GM21367 (cell line): ENCODE data around the gene MPHOSPH10.
"Not testable (repeated sequence)": the region's sequence is repeated elsewhere in the genome, so short reads cannot be mapped to it uniquely, and the experiment has no call there.

ENCODE experiments used
- ATAC-seq: cut with Tn5 transposase; IDR thresholded peaks from one replicate; pipeline ENCODE4 v1.9.1; 2021; ENCODE audit not compliant: unreplicated experiment

MPHOSPH10 gene, protein sequence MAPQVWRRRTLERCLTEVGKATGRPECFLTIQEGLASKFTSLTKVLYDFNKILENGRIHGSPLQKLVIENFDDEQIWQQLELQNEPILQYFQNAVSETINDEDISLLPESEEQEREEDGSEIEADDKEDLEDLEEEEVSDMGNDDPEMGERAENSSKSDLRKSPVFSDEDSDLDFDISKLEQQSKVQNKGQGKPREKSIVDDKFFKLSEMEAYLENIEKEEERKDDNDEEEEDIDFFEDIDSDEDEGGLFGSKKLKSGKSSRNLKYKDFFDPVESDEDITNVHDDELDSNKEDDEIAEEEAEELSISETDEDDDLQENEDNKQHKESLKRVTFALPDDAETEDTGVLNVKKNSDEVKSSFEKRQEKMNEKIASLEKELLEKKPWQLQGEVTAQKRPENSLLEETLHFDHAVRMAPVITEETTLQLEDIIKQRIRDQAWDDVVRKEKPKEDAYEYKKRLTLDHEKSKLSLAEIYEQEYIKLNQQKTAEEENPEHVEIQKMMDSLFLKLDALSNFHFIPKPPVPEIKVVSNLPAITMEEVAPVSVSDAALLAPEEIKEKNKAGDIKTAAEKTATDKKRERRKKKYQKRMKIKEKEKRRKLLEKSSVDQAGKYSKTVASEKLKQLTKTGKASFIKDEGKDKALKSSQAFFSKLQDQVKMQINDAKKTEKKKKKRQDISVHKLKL

DNA sequence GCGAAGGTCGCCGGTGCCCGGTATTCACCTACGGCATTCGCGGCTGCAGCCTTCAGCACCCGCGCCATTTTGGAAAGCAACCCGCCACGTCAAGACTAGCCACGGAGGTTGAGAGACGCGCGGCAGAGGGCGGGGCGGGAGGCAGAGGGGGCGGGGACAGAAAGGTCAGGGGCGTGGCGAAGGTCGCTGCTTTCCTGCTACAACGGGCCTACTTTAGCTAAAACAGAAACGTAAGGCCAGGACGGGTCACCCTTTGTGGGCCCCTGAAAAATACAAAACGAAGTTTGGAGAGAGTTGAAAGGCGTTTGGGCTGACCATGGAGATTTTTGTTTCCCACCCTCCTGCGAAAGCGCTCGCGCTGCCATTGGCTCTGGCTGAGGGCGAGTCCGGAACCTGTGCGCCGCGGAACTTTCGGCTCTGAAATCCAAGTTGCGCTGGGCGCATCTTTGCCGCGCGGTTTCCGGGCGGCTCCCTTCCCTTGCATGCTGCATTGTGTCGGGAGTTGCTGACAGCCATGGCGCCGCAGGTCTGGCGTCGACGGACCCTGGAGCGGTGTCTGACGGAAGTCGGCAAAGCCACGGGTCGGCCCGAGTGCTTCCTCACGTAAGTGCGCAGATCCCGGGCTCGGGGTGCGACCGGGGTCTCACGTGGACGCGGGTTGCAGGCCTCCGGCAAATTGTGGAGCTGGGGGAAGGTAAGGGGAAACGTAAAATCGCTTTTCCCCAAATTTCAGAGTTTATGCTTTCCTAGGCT, at the start of gene MPHOSPH10, which contains the start of gene MCEE:
TSS of gene MPHOSPH10 (plus strand) at position 483 of the 753 bp plus-strand sequence. CDS start at position 515, 32 bp downstream.
TSS of gene MCEE (minus strand) at position 78 of the 753 bp plus-strand sequence. CDS start at position 68, 10 bp downstream.
- peak; percentile 85 for ATAC-seq

DNA sequence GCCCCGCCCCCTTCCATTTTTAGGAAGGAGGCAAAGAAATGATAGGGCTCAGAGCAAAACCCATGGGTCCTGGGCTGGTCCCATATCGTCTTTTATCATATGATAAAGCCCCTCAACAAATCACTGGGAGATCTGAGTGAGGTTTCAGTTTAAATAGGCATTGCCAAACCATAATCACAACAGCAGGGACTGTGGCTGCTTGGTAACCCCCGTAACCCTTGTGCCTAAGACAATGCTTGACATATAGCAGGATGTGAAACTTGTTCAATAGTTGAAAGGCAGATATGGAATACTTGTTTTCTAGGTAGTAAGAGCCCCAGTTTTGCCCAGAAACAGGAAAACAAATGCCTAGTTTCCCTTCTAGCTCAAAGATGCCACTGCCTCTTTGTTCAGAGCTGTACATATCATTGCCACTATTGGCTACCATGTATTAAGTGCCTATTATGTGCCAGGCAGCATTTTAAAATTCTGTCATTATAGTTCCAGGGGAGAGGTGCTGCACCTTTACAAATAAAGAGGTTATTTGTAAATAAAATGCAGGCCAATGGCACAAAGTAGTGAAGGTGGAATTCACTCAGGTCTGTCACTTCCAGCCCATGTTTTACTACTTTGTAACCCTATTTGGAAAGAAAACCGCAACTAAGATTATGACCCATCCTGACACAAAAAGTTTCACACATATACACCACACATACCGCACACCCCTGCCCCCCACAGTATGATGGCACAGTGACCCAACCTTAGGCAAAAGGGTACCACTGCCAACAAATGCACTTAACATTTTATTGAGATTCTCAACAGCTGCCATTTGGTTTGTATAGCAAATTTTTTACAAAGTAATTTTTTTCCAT, 47.8 kb upstream of the MPHOSPH10 start:
- peak; percentile 48 for ATAC-seq

DNA sequence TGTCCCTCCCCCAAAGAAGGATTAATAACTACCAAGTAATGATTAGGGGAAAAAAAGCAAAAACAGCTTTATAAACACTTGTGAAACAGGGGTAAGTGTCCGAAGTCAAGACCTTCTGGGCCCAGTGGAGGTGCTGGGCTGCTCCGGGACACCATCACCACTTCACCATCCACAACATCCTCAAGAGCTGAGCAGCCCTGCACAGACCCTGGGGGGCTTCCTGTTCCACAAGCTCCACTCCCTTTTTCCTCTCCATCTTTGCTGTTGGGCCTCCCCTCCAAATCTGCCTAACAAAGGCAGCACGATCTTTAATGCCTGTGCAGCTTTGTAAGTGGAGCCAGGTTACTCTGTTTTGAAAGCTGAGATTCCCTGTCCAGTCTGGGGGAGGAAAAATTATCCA, 47.1 kb upstream of the MPHOSPH10 start:
- ATAC-seq = not testable (repeated sequence)

DNA sequence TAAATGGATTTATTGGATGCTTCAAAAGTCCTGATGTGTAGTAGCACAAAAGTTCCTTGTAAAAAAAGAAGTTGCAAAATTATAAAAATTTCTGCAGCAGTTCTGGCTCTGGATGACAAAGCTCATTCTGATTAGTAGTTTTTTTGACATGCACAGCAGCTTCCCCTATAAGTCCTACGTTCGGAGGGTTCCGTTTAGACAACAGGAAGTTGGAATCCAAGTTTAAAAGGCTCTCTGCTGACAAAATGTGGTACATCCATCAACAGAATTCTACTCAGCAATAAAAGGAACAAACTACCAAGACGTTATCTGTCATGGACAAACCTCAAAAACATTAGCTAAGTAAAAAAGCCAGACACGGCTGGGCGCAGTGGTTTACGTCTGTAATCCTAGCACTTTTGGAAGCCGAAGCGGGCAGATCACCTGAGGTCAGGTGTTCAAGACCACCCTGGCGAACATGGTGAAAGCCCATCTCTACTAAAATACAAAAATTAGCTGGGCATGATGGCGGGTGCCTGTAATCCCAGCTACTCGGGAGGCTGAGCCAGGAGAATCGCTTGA, 46.6 kb upstream of the MPHOSPH10 start:
- ATAC-seq = not testable (repeated sequence)

DNA sequence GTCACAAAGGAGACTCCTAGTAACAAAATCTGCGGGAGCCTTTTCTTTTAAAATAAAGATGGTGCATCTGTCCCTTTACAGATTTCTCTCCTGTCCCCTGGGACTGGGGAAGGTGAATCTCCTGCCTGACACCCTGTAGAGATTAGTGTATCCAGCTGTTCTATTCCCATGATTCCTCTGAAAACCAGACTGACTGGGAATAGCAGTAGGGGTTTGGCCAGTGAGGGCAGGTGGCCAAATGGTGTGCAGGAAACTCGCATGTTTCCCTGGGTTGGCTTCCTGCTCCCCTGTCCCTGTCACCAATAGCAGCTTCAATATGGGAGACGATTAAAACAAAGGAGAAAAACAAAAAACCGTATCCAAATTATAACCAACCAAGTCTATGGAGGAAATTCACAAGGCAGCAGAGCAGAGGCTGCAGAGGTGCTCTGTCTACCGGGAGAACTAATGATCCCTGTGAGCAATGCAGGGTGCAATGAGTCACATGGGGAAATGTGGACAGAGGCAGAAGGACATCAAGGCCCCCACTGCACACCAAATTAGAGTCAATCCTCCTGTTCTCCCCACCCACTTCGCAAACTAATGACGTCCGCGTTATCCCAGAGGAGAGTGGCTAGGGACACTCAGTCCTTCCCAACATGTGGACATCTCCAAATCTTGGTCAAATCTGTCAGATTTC, 45.0 kb upstream of the MPHOSPH10 start:
- not testable (repeated sequence) for ATAC-seq

DNA sequence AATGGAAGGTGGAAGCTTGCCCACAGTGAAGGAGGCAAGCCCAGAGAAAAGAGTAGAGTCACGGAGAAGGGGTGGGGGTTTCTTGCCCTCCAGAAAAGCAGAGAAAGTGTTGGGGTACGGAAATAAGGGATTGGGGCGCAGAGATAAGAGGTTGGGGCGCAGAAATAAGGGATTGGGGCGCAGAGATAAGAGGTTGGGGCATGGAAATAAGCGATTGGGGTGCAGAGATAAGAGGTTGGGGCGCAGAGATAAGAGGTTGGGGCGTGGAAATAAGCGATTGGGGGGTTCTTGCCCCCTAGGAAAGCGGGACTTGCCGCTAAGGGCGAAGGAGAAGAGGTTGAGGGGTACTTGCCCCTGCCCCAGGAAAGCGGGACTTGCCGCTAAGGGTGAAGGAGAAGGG, 41.0 kb upstream of the MPHOSPH10 start:
- not testable (repeated sequence) for ATAC-seq

DNA sequence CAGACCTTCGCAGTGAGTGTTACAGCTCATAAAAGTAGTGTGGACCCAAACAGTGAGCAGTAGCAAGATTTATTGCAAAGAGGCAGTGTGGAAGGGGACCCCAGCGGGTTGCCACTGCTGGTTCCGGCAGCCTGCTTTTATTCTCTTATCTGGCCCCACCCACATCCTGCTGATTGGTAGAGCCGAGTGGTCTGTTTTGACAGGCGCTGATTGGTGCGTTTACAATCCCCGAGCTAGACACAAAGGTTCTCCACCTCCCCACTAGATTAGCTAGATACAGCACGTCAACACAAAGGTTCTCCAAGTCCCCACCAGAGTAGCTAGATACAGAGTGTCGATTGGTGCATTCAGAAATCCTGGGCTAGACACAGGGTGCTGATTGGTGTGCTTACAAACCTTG, 38.6 kb upstream of the MPHOSPH10 start:
- ATAC-seq = not testable (repeated sequence)

DNA sequence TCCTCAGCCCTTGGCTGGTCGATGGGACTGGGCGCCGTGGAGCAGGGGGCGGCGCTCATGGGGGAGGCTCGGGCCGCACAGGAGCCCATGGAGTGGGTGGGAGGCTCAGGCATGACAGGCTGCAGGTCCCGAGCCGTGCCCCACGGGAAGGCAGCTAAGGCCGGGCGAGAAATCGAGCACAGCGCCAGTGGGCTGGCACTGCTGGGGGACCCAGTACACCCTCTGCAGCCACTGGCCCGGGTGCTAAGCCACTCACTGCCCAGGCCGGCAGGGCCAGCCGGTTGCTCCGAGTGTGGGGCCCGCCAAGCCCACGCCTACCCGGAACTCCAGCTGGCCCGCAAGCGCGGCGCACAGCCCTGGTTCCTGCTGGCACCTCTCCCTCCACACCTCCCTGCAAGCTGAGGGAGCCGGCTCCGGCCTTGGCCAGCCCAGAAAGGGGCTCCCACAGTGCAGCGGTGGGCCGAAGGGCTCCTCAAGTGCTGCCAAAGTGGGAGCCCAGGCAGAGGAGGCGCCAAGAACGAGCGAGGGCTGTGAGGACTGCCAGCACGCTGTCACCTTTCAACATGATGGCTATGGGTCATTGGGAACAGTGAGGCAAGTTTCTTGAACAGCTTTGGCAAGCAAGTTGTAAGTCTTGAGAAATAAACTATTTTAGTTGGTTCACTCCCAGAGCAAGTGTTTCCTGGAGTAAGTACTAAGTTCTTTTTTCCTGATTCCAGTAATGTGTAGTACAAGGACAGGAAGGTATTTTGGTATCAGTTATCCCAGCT, 37.8 kb upstream of the MPHOSPH10 start:
- not testable (repeated sequence) for ATAC-seq

DNA sequence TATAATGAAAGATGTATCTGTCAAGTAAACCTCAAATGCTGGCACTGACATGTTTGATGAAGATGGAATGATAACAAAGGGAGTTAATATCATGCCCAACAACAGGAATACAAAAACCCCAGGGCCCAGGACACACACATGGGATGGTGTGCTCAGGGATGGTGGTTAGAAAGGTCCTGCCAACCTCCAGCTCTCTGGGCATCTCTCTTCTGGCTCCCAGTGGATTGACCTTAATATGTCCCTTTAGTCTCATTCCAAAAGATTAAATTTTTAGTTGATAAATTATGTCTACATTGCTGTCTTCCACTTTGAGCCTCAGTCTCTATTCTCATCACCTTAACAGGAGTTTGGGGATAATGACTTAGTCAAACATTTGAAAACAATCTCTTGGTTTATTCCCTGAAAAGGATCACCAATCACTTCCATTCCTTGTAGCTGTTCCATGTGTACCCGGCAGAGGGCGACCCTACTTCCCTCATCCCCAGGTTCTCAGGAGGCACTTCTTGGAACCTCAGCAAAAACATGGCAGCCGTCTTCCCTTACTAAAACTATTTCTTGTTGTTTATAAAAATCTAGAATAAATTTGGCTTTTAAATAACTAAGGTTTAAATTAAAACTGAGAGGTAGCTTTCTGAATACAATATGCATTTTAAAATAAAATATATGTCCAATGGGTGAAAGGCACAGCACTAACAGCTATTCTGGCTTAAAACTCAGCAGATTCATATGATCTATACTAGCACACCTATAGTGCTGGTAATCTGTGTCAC, 30.1 kb upstream of the MPHOSPH10 start:
- no peak for ATAC-seq

DNA sequence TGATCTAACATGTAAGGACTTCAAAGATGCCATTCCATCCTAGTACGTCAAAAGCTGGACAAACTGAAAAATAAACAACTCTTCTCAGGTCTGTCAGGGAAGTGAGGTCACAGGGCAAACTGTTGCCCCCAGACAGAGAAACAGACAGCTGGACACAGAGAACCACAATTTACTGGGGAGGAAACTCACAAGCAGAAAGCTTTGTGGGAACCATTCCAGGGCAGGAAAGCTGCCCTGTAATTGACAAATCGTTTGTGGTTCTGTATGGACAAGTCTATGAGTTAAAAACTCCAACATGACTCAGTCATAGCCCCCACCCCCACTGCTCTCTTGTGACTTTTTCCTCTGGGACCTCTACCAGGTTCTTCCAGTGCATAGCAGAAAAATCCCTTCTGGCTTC, 28.8 kb upstream of the MPHOSPH10 start:
- ATAC-seq = no peak

DNA sequence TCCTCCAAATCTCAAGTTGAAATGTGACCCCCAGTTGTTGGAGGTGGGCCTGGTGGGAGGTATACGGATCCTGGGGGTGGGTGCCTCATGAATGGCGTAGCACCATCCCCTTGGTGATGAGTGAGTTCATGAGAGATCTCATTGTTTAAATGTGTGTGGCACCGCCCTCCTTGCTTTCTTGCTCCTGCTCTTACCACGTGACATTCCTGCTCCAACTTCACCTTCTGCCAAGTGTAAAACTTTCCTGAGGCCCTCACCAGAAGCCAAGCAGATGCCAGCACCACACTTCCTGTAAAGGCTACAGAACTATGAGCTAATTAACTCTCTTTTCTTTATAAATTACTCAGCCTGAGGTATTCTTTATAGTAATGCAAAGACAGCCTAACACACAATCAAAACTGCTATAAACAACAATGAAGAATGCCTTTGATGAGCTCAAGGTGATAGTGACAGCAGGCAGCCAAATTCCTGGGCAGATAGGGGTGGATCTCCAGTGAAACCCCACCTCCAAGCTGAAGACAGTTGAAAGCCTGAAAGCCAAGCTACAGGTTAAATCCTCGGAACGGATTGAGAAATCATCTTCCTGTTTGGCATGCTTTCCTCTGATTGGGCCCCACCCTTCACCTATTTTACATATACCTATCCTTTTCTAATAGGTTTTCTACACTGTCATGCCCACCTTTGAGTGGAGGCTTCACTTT, 27.3 kb upstream of the MPHOSPH10 start:
- ATAC-seq = no peak

DNA sequence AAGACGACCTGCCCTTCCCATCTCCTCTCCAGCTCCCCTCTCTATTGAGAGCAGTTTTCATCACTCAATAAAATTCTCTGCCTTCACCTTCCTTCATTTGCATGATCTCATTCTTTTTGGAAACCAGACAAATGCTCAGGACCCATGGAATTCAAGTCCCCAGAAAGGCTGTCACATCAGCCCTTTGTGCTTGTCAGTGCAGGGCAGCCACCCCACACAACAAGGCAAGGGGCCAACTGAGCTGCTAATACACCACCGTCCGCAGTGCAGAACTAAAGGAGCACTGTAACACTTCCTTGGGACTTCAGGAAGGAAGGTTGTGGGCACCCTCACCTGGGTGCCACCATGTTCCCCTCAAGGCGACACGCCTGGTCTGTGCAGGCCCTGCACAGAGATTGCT, 26.6 kb upstream of the MPHOSPH10 start:
- ATAC-seq = no peak

DNA sequence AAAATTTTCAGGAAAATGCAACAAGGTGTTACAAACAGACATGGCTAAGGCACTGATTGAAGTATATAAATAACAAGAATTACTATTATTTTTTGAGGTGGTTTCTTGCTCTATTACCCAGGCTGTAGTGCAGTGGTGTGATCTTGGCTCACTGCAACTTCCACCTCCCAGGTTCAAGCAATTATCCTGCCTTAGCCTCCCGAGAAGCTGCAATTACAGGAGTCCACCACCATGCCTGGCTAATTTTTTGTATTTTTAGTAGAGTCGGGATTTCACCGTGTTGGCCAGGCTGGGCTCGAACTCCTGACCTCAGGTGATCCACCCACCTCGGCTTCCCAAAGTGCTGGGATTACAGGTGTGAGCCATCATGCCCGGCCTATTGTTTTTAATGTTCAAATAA, 24.0 kb upstream of the MPHOSPH10 start:
- not testable (repeated sequence) for ATAC-seq

DNA sequence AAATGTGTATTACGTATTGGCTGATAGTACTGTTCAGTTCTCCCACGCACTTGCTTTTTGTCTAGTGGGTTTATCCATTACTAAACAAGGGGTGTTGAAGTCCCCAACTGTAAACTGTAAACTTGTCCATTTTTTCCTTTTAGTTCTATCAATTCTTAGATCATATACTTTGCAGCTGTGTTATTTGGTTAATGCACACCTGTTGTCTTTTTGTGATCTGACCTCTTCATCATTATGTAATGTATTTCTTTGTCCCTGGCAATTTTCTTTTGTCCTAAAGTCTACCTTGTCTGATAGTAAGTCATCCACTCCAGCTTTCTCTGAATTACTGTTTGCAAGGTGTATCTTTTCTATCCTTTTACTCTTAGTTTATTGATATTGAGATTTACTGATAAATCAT, 22.3 kb upstream of the MPHOSPH10 start:
- no peak for ATAC-seq

DNA sequence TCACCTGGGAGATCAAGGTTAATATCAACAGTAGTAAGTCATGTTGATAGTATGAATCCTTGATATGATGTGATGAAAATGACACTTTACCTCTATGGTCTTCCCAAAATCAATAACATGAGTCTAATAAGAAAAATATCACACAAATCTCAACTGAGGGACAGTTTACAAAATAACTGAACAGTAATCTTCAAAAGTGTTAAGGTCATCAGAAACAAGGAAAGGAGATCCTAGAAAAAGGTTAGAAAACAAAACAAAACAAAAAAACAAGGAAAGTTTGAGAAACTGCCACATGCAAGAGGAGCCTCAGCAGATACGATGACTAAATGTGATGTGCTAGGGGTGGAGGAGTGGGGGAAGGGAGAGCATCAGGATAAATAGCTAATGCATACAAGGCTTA, 16.6 kb upstream of the MPHOSPH10 start:
- no peak for ATAC-seq

DNA sequence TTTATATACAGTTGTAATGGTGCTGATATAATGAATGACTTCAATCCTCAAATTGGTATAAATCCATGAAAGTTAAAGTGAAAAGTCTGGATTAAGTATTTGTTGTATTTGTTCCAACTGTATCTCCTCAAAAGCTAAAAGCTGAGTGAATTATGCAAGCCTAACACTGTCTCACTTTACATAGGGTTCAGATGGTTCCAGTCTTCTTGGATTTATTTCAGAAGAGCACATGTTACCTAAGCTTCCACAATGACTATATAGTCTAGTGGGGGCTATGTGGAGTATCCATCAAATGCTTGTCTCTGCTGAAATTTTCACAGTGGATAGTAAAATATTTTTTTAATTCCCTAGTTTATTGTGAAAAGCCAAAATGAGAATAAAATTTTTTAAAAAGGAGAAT, 13.4 kb upstream of the MPHOSPH10 start:
- ATAC-seq = no peak

DNA sequence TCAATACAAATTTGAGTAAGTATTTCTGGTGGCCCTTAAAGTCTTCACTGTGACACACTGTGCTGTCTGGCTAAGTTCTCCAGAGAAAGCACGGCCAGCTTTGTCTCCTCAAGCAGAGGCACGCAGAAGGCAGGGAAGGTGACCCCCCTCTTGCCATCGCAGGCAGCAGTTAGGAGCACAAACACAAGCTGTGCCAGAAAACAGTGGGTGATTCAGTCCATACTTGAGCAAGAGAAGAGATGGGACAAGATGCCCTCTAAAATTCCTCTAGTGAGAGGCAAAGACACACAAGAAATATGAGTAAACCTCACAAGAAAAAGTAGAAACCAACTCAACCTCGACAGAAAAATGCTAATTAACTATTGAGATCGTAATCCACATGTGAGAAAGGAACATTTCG, 10.2 kb upstream of the MPHOSPH10 start:
- no peak for ATAC-seq

DNA sequence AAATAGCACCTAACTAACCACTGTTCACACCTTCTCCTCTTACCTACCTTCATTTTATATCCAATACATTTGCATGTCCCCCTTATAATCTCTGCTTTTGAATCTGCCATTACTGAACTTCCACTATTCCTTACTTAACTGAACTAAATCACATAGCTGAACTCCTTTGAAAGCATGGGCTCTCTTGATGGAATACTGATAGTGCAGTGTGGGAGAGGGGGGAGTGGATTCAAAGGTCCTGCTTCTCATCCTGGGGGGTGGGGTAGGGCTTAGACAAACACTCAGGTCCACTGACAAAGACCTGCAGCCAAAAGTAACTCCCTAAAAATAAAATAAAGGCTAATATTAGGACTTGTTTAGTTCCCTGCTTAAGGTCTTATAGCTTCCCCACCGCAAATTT, 9.0 kb upstream of the MPHOSPH10 start:
- ATAC-seq = no peak
